WTC11 (cell line): ENCODE results near the gene OASL. TPM values are rescaled to one million over a fixed set of nuclear protein-coding genes. Genes with fewer than 3 reads are reported as not detected.

Source experiments
- ATAC-seq: fragments of 200-7000 bp; cut with Tn5 transposase; 2 replicates; pipeline ENCODE4 v1.10.0; 2021; ENCODE audit warnings: mild to moderate bottlenecking, moderate library complexity
- CTCF ChIA-PET: fragments of 300-600 bp; sonication (Branson Sonifier 250); formaldehyde crosslinking; loops from one replicate; lab custom pipeline; 2021; ENCODE audit warnings: antibody characterized with exemption; lab: Charles Lee
- POLR2A ChIA-PET: fragments of 350-600 bp; sonication (Branson Sonifier 250); formaldehyde crosslinking; loops from one replicate; lab custom pipeline; 2021; ENCODE audit warnings: antibody characterized with exemption; lab: Charles Lee
- DNase-seq: peaks from one replicate; pipeline ENCODE4 v3.0.0; 2021; ENCODE audit warnings: low spot score
- H3K27ac Mint-ChIP-seq: 2 replicates; pipeline ENCODE4 v1.8.0; 2021; ENCODE audit warnings: mixed read lengths
- H3K27me3 Mint-ChIP-seq: 2 replicates; pipeline ENCODE4 v1.8.0; 2021; ENCODE audit warnings: low read depth, mild to moderate bottlenecking, moderate library complexity, mixed read lengths
- H3K36me3 Mint-ChIP-seq: 2 replicates; pipeline ENCODE4 v1.8.0; 2021; ENCODE audit warnings: mixed read lengths
- H3K4me1 Mint-ChIP-seq: 2 replicates; pipeline ENCODE4 v1.8.0; 2022; ENCODE audit warnings: mixed read lengths
- H3K4me3 Mint-ChIP-seq: 2 replicates; pipeline ENCODE4 v1.8.0; 2021; ENCODE audit warnings: mild to moderate bottlenecking, moderate library complexity, mixed read lengths
- H3K9me3 Mint-ChIP-seq: 2 replicates; pipeline ENCODE4 v1.8.0; 2021; ENCODE audit warnings: mixed read lengths
- AR ChIP-seq: fragments of 250-450 bp; sonication (Bioruptor Pico); IDR thresholded peaks from 2 replicates; pipeline ENCODE4 v1.9.0; 2021; ENCODE audit warnings: mild to moderate bottlenecking
- CBFB ChIP-seq: sonication (generic); formaldehyde crosslinking; IDR thresholded peaks from 2 replicates; pipeline ENCODE4 v1.8.1; 2022; ENCODE audit warnings: mild to moderate bottlenecking, low read depth, missing genetic modification reagents
- CREB1 ChIP-seq: sonication (generic); formaldehyde crosslinking; IDR thresholded peaks from 2 replicates; pipeline ENCODE4 v1.8.0; 2023; ENCODE audit warnings: mild to moderate bottlenecking, missing genetic modification reagents
- E2F1 ChIP-seq: sonication (generic); formaldehyde crosslinking; IDR thresholded peaks from 2 replicates; pipeline ENCODE4 v1.8.0; 2022; ENCODE audit warnings: mild to moderate bottlenecking, missing genetic modification reagents
- ETV6 ChIP-seq: sonication (generic); formaldehyde crosslinking; IDR thresholded peaks from 2 replicates; pipeline ENCODE4 v1.8.1; 2022; ENCODE audit warnings: mild to moderate bottlenecking, missing genetic modification reagents
- FOXP1 ChIP-seq: sonication (generic); formaldehyde crosslinking; IDR thresholded peaks from 2 replicates; pipeline ENCODE4 v1.8.0; 2022; ENCODE audit warnings: missing genetic modification reagents, mild to moderate bottlenecking, moderate library complexity, borderline replicate concordance
- GTF2I ChIP-seq: fragments of 250-450 bp; sonication (Bioruptor Pico); conservative IDR thresholded peaks from 2 replicates; pipeline ENCODE4 v1.4.0; 2021; ENCODE audit warnings: mild to moderate bottlenecking
- HMGXB4 ChIP-seq: sonication (generic); formaldehyde crosslinking; IDR thresholded peaks from 2 replicates; pipeline ENCODE4 v1.8.1; 2023; ENCODE audit warnings: mild to moderate bottlenecking, moderate library complexity, missing genetic modification reagents
- KAT7 ChIP-seq: sonication (generic); formaldehyde crosslinking; IDR thresholded peaks from 2 replicates; pipeline ENCODE4 v1.8.1; 2023; ENCODE audit warnings: missing genetic modification reagents, mild to moderate bottlenecking, borderline replicate concordance
- NFE2L1 ChIP-seq: sonication (generic); formaldehyde crosslinking; IDR thresholded peaks from 2 replicates; pipeline ENCODE4 v1.8.1; 2023; ENCODE audit warnings: missing genetic modification reagents
- NR1H2 ChIP-seq: sonication (generic); formaldehyde crosslinking; IDR thresholded peaks from 2 replicates; pipeline ENCODE4 v1.9.0; 2021; ENCODE audit warnings: mild to moderate bottlenecking, moderate library complexity, missing genetic modification reagents
- OVOL2 ChIP-seq: fragments of 250-450 bp; sonication (Bioruptor Pico); IDR thresholded peaks from 2 replicates; pipeline ENCODE4 v1.9.0; 2021; ENCODE audit warnings: mild to moderate bottlenecking, borderline replicate concordance
- SP1 ChIP-seq: sonication (generic); formaldehyde crosslinking; conservative IDR thresholded peaks from 2 replicates; pipeline ENCODE4 v1.8.1; 2022; ENCODE audit warnings: missing genetic modification reagents
- TCF7 ChIP-seq: sonication (generic); formaldehyde crosslinking; IDR thresholded peaks from 2 replicates; pipeline ENCODE4 v1.8.0; 2022; ENCODE audit warnings: mild to moderate bottlenecking, low read depth, missing genetic modification reagents, moderate library complexity
- TEAD4 ChIP-seq: sonication (generic); formaldehyde crosslinking; IDR thresholded peaks from 2 replicates; pipeline ENCODE4 v1.8.0; 2022; ENCODE audit warnings: mild to moderate bottlenecking, missing genetic modification reagents
- ZNF232 ChIP-seq: sonication (generic); formaldehyde crosslinking; IDR thresholded peaks from 2 replicates; pipeline ENCODE4 v1.8.0; 2022; ENCODE audit warnings: mild to moderate bottlenecking, missing genetic modification reagents
- ZNF317 ChIP-seq: sonication (generic); formaldehyde crosslinking; IDR thresholded peaks from 2 replicates; pipeline ENCODE4 v1.8.1; 2023; ENCODE audit warnings: low read depth, mild to moderate bottlenecking, moderate library complexity, missing genetic modification reagents, borderline replicate concordance
- ZNF416 ChIP-seq: fragments of 250-450 bp; sonication (Bioruptor Pico); IDR thresholded peaks from 2 replicates; pipeline ENCODE4 v1.9.0; 2021; ENCODE audit warnings: mild to moderate bottlenecking, inconsistent platforms
- total RNA-seq: library from RNA; stranded (reverse); gene quantifications from 3 replicates; pipeline ENCODE4 v1.2.3, GENCODE V29; 2021
- TF ChIP-seq, protein P1 (sequence below): sonication (generic); formaldehyde crosslinking; IDR thresholded peaks from 2 replicates; pipeline ENCODE4 v1.8.0; 2023; ENCODE audit warnings: missing genetic modification reagents

The OASL gene
- total RNA-seq, 1 experiment from 2014 or later = 0.28 TPM

DNA sequence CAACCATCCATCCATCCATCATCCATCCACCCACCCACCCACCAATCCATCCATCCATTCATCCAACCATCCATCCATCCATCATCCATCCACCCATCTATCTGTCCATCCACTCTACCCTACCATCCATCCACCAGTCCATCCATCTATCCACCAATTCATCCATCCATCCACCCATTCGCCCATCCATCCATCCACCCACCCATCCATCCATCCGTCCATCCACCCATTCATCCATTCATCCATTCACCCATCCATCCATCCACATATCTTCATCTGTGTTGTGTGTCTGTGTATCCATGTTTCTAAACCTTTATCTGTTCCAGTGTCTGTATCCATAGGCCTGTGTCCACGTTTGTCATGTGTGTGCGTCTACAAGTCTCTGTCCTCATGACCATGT lies 50.8 kb downstream of the OASL start:
- DNase-seq (no peak), ATAC-seq (no peak)
- ChIA-PET CTCF (no interaction called here), POLR2A (no interaction called here)
- no peak overlapping the region for H3K27ac Mint-ChIP-seq
- no peak overlapping the region for H3K4me3 Mint-ChIP-seq
- TF ChIP-seq CREB1 (no peak), SP1 (CRISPR knock-in tag) (no peak), AR (CRISPR knock-in tag) (no peak), OVOL2 (CRISPR knock-in tag) (no peak), FOXP1 (CRISPR knock-in tag) (no peak), CBFB (CRISPR knock-in tag) (no peak), NR1H2 (no peak)
- no peaks in the 10 kb centered on the region for H3K36me3 Mint-ChIP-seq
- H3K4me1 Mint-ChIP-seq = peaks cover 6% of the 10 kb centered on the region
- H3K9me3 Mint-ChIP-seq = peaks cover 12% of the 10 kb centered on the region
- peaks cover 5% of the 10 kb centered on the region; the same call in 1 of the 2 replicates for H3K27me3 Mint-ChIP-seq

GRCh38 chr12:120984351-120984898 lies 54.6 kb downstream of the OASL start:
- H3K27ac Mint-ChIP-seq = peak overlapping the region; percentile 11; the same call in 1 of the 2 replicates
- no peak for DNase-seq
- peaks cover 9% of the 10 kb centered on the region for H3K9me3 Mint-ChIP-seq
- TF ChIP-seq ZNF317 (CRISPR knock-in tag) (no peak), NFE2L1 (CRISPR knock-in tag) (no peak)
- TF ChIP-seq, all 79 proteins: peak for 0
- H3K4me1 Mint-ChIP-seq = peaks cover 17% of the 10 kb centered on the region
- POLR2A ChIA-PET = interaction anchor here (2.8 kb wide), 1 partner anchor 12 kb away, joined by 7 read pairs; no protein-coding TSS in a partner anchor
- ATAC-seq = peak; percentile 30
- H3K27me3 Mint-ChIP-seq = no peaks in the 10 kb centered on the region
- H3K4me3 Mint-ChIP-seq = no peak overlapping the region
- CTCF ChIA-PET = interaction anchor here (1.4 to 1.8 kb wide), 3 partner anchors 13 to 344 kb away, joined by 3 to 10 read pairs (median 5); partner anchors contain the start of gene CABP1
- H3K36me3 Mint-ChIP-seq = no peaks in the 10 kb centered on the region

GRCh38 chr12:120983759-120984158 lies 55.3 kb downstream of the OASL start:
- no peaks in the 10 kb centered on the region for H3K27me3 Mint-ChIP-seq
- H3K36me3 Mint-ChIP-seq = no peaks in the 10 kb centered on the region
- H3K9me3 Mint-ChIP-seq = peaks cover 7% of the 10 kb centered on the region
- peaks cover 17% of the 10 kb centered on the region for H3K4me1 Mint-ChIP-seq
- no peak for ATAC-seq
- TF ChIP-seq HMGXB4 (CRISPR knock-in tag) (no peak), KAT7 (CRISPR knock-in tag) (no peak), SP1 (CRISPR knock-in tag) (no peak), GTF2I (CRISPR knock-in tag) (no peak), ZNF416 (CRISPR knock-in tag) (no peak), FOXP1 (CRISPR knock-in tag) (no peak), TEAD4 (CRISPR knock-in tag) (no peak), ETV6 (CRISPR knock-in tag) (no peak), E2F1 (no peak), TCF7 (no peak), ZNF232 (CRISPR knock-in tag) (no peak)
- TF ChIP-seq, protein P1, sequence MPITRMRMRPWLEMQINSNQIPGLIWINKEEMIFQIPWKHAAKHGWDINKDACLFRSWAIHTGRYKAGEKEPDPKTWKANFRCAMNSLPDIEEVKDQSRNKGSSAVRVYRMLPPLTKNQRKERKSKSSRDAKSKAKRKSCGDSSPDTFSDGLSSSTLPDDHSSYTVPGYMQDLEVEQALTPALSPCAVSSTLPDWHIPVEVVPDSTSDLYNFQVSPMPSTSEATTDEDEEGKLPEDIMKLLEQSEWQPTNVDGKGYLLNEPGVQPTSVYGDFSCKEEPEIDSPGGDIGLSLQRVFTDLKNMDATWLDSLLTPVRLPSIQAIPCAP (CRISPR knock-in tag) = no peak
- no peak for DNase-seq
- ChIA-PET POLR2A (interaction anchor here (2.8 kb wide), 1 partner anchor 11 kb away, joined by 7 read pairs; no protein-coding TSS in a partner anchor), CTCF (interaction anchor here (0.6 to 1.8 kb wide), 3 partner anchors 12 to 1465 kb away, joined by 3 to 10 read pairs (median 5); no protein-coding TSS in a partner anchor)
- H3K4me3 Mint-ChIP-seq = no peak overlapping the region
- H3K27ac Mint-ChIP-seq = no peak overlapping the region
